ENCODE data around the gene KLHL40.

The KLHL40 gene

GRCh38 chr3:42706721-42707619 is 21.6 kb downstream of the KLHL40 start:
- Histone ChIP-seq H3K36me3 (ENCODE audit: insufficient read depth, low read length) (no peaks in the 10 kb centered on the region), H2AFZ (ENCODE audit: low read length, unreplicated experiment) (no peak overlapping the region), H3K79me2 (ENCODE audit: control insufficient read depth, insufficient read depth, low read length, unreplicated experiment) (no peaks in the 10 kb centered on the region), H3K4me3 (ENCODE audit: low read depth, low read length) (no peak overlapping the region), H3K27me3 (ENCODE audit: insufficient read depth, low read length) (peaks cover 8% of the 10 kb centered on the region; the same call in 1 of the 2 replicates), H3K4me1 (ENCODE audit: control insufficient read depth, insufficient read depth, low read length, unreplicated experiment) (no peaks in the 10 kb centered on the region), H3K27ac (ENCODE audit: low read depth, low read length) (no peak overlapping the region)

- Histone ChIP-seq H3K4me1 (ENCODE audit: control insufficient read depth, insufficient read depth, low read length, unreplicated experiment) (no peaks in the 10 kb centered on the region), H3K36me3 (ENCODE audit: insufficient read depth, low read length) (no peaks in the 10 kb centered on the region), H2AFZ (ENCODE audit: low read length, unreplicated experiment) (no peak overlapping the region), H3K27ac (ENCODE audit: low read depth, low read length) (no peak overlapping the region), H3K27me3 (ENCODE audit: insufficient read depth, low read length) (peaks cover 14% of the 10 kb centered on the region), H3K4me3 (ENCODE audit: low read depth, low read length) (no peak overlapping the region), H3K79me2 (ENCODE audit: control insufficient read depth, insufficient read depth, low read length, unreplicated experiment) (no peaks in the 10 kb centered on the region)
Measured at GRCh38 chr3:42707620-42708355, 22.5 kb downstream of the KLHL40 start.

GRCh38 chr3:42708611-42709151 is 23.3 kb downstream of the KLHL40 start:
- Histone ChIP-seq H3K79me2 (ENCODE audit: control insufficient read depth, insufficient read depth, low read length, unreplicated experiment) (no peaks in the 10 kb centered on the region), H3K36me3 (ENCODE audit: insufficient read depth, low read length) (no peaks in the 10 kb centered on the region), H3K4me1 (ENCODE audit: control insufficient read depth, insufficient read depth, low read length, unreplicated experiment) (no peaks in the 10 kb centered on the region), H3K4me3 (ENCODE audit: low read depth, low read length) (no peak overlapping the region), H3K27ac (ENCODE audit: low read depth, low read length) (no peak overlapping the region), H2AFZ (ENCODE audit: low read length, unreplicated experiment) (no peak overlapping the region), H3K27me3 (ENCODE audit: insufficient read depth, low read length) (peaks cover 23% of the 10 kb centered on the region)

- H3K27ac ChIP-seq (ENCODE audit: low read depth, low read length), result no peak overlapping the region
- no peaks in the 10 kb centered on the region for H3K4me1 ChIP-seq (ENCODE audit: control insufficient read depth, insufficient read depth, low read length, unreplicated experiment)
- peaks cover 29% of the 10 kb centered on the region for H3K27me3 ChIP-seq (ENCODE audit: insufficient read depth, low read length)
- H3K4me3 ChIP-seq (ENCODE audit: low read depth, low read length), result no peak overlapping the region
- H3K36me3 ChIP-seq (ENCODE audit: insufficient read depth, low read length), result no peaks in the 10 kb centered on the region
- H2AFZ ChIP-seq (ENCODE audit: low read length, unreplicated experiment), result no peak overlapping the region
- no peaks in the 10 kb centered on the region for H3K79me2 ChIP-seq (ENCODE audit: control insufficient read depth, insufficient read depth, low read length, unreplicated experiment)
Measured at GRCh38 chr3:42709621-42710020, 24.3 kb downstream of the KLHL40 start.

- no peak overlapping the region for H3K4me3 ChIP-seq (ENCODE audit: low read depth, low read length)
- peaks cover 29% of the 10 kb centered on the region for H3K27me3 ChIP-seq (ENCODE audit: insufficient read depth, low read length)
- no peaks in the 10 kb centered on the region for H3K36me3 ChIP-seq (ENCODE audit: insufficient read depth, low read length)
- H2AFZ ChIP-seq (ENCODE audit: low read length, unreplicated experiment), result no peak overlapping the region
- no peaks in the 10 kb centered on the region for H3K4me1 ChIP-seq (ENCODE audit: control insufficient read depth, insufficient read depth, low read length, unreplicated experiment)
- no peaks in the 10 kb centered on the region for H3K79me2 ChIP-seq (ENCODE audit: control insufficient read depth, insufficient read depth, low read length, unreplicated experiment)
- no peak overlapping the region for H3K27ac ChIP-seq (ENCODE audit: low read depth, low read length)
Measured at GRCh38 chr3:42710323-42711021, 25.1 kb downstream of the KLHL40 start.

- Histone ChIP-seq H3K27me3 (ENCODE audit: insufficient read depth, low read length) (peaks cover 29% of the 10 kb centered on the region), H3K4me3 (ENCODE audit: low read depth, low read length) (no peak overlapping the region), H3K4me1 (ENCODE audit: control insufficient read depth, insufficient read depth, low read length, unreplicated experiment) (no peaks in the 10 kb centered on the region), H3K36me3 (ENCODE audit: insufficient read depth, low read length) (no peaks in the 10 kb centered on the region), H2AFZ (ENCODE audit: low read length, unreplicated experiment) (no peak overlapping the region), H3K79me2 (ENCODE audit: control insufficient read depth, insufficient read depth, low read length, unreplicated experiment) (no peaks in the 10 kb centered on the region), H3K27ac (ENCODE audit: low read depth, low read length) (no peak overlapping the region)
Measured at GRCh38 chr3:42711491-42712343, 26.4 kb downstream of the KLHL40 start.

GRCh38 chr3:42712344-42712648 is 27.0 kb downstream of the KLHL40 start:
- H3K27me3 ChIP-seq (ENCODE audit: insufficient read depth, low read length), result peaks cover 29% of the 10 kb centered on the region
- no peaks in the 10 kb centered on the region for H3K79me2 ChIP-seq (ENCODE audit: control insufficient read depth, insufficient read depth, low read length, unreplicated experiment)
- H3K36me3 ChIP-seq (ENCODE audit: insufficient read depth, low read length), result no peaks in the 10 kb centered on the region
- no peak overlapping the region for H3K27ac ChIP-seq (ENCODE audit: low read depth, low read length)
- H3K4me1 ChIP-seq (ENCODE audit: control insufficient read depth, insufficient read depth, low read length, unreplicated experiment), result no peaks in the 10 kb centered on the region
- no peak overlapping the region for H3K4me3 ChIP-seq (ENCODE audit: low read depth, low read length)
- no peak overlapping the region for H2AFZ ChIP-seq (ENCODE audit: low read length, unreplicated experiment)

GRCh38 chr3:42712688-42713372 is 27.5 kb downstream of the KLHL40 start:
- H3K4me3 ChIP-seq (ENCODE audit: low read depth, low read length), result no peak overlapping the region
- no peaks in the 10 kb centered on the region for H3K4me1 ChIP-seq (ENCODE audit: control insufficient read depth, insufficient read depth, low read length, unreplicated experiment)
- no peaks in the 10 kb centered on the region for H3K79me2 ChIP-seq (ENCODE audit: control insufficient read depth, insufficient read depth, low read length, unreplicated experiment)
- no peak overlapping the region for H3K27ac ChIP-seq (ENCODE audit: low read depth, low read length)
- H2AFZ ChIP-seq (ENCODE audit: low read length, unreplicated experiment), result no peak overlapping the region
- H3K27me3 ChIP-seq (ENCODE audit: insufficient read depth, low read length), result peaks cover 33% of the 10 kb centered on the region
- no peaks in the 10 kb centered on the region for H3K36me3 ChIP-seq (ENCODE audit: insufficient read depth, low read length)

- H3K79me2 ChIP-seq (ENCODE audit: control insufficient read depth, insufficient read depth, low read length, unreplicated experiment), result no peaks in the 10 kb centered on the region
- no peaks in the 10 kb centered on the region for H3K4me1 ChIP-seq (ENCODE audit: control insufficient read depth, insufficient read depth, low read length, unreplicated experiment)
- no peak overlapping the region for H3K27ac ChIP-seq (ENCODE audit: low read depth, low read length)
- no peak overlapping the region for H3K4me3 ChIP-seq (ENCODE audit: low read depth, low read length)
- no peaks in the 10 kb centered on the region for H3K36me3 ChIP-seq (ENCODE audit: insufficient read depth, low read length)
- H3K27me3 ChIP-seq (ENCODE audit: insufficient read depth, low read length), result peaks cover 33% of the 10 kb centered on the region
- H2AFZ ChIP-seq (ENCODE audit: low read length, unreplicated experiment), result no peak overlapping the region
Measured at GRCh38 chr3:42713747-42714146, 28.4 kb downstream of the KLHL40 start.
